NCI-H2171 (cell line): ENCODE data around the gene BANF1.
A peak's percentile ranks its signal among the peaks of the same experiment; 100 is the strongest.
"Not testable (repeated sequence)": the region's sequence is repeated elsewhere in the genome, so short reads cannot be mapped to it uniquely, and the experiment has no call there.

Source experiments
- DNase-seq: peaks from one replicate; lab custom pipeline; 2025; lab: John Stamatoyannopoulos, UW

BANF1 gene

GRCh38 chr11:66011239-66011784 is 9.0 kb downstream of the BANF1 start:
- DNase-seq = no peak

GRCh38 chr11:66011785-66012303 is 9.5 kb downstream of the BANF1 start, which contains the start of gene CST6:
Gene CST6 (plus strand): TSS chr11:66012008. CDS start chr11:66012045, 37 bp downstream.
- DNase-seq = no peak

GRCh38 chr11:66012371-66012945 is 10.2 kb downstream of the BANF1 start:
- no peak for DNase-seq

- DNase-seq = no peak
These were observed 10.9 kb downstream of the BANF1 start for GRCh38 chr11:66012946-66013761.

- DNase-seq = no peak
These were observed 11.4 kb downstream of the BANF1 start for GRCh38 chr11:66013762-66014100.

- no peak for DNase-seq
These were observed 12.6 kb downstream of the BANF1 start for GRCh38 chr11:66014804-66015453.

GRCh38 chr11:66015454-66015881 is 13.2 kb downstream of the BANF1 start:
- no peak for DNase-seq

GRCh38 chr11:66015936-66016792 is 13.9 kb downstream of the BANF1 start:
- DNase-seq = no peak

GRCh38 chr11:66016793-66017177 is 14.5 kb downstream of the BANF1 start:
- no peak for DNase-seq

- DNase-seq = no peak
These were observed 15.0 kb downstream of the BANF1 start for GRCh38 chr11:66017321-66017720.

- no peak for DNase-seq
These were observed 17.9 kb downstream of the BANF1 start for GRCh38 chr11:66020212-66020611.

- DNase-seq = no peak
These were observed 18.5 kb downstream of the BANF1 start for GRCh38 chr11:66020618-66021357.

GRCh38 chr11:66022401-66023185 is 20.3 kb downstream of the BANF1 start:
- peak; percentile 50 for DNase-seq

GRCh38 chr11:66023186-66023440 is 20.8 kb downstream of the BANF1 start:
- DNase-seq = not testable (repeated sequence)

GRCh38 chr11:66026017-66026529 is 23.8 kb downstream of the BANF1 start, which contains the start of gene CATSPER1:
Gene CATSPER1 (minus strand): TSS chr11:66026479. CDS start chr11:66026379, 100 bp downstream.
- no peak for DNase-seq

GRCh38 chr11:66032957-66033735 is 30.8 kb downstream of the BANF1 start:
- no peak for DNase-seq

- DNase-seq = peak; percentile 24
These were observed 33.5 kb downstream of the BANF1 start for GRCh38 chr11:66035653-66036333.

- DNase-seq = no peak
These were observed 34.0 kb downstream of the BANF1 start for GRCh38 chr11:66036334-66036710.

- no peak for DNase-seq
These were observed 35.0 kb downstream of the BANF1 start for GRCh38 chr11:66037327-66037726.
